ENCODE results near the gene MUC5AC.
"Not testable (repeated sequence)": the region's sequence is repeated elsewhere in the genome, so short reads cannot be mapped to it uniquely, and the experiment has no call there.

Gene MUC5AC

GRCh38 chr11:1241706-1242105, 84.0 kb downstream of the MUC5AC start:
- no peak for TF ChIP-seq CTCF (IDR thresholded peaks at IDR 0.05)
- TF ChIP-seq ZFX (IDR thresholded peaks at IDR 0.05; ENCODE audit: borderline replicate concordance), result no peak

GRCh38 chr11:1242289-1242688, 84.5 kb downstream of the MUC5AC start:
- H3K27ac ChIP-seq, result no peak overlapping the region
- TF ChIP-seq CTCF (IDR thresholded peaks at IDR 0.05) (no peak), ZFX (IDR thresholded peaks at IDR 0.05; ENCODE audit: borderline replicate concordance) (no peak)

More at GRCh38 chr11:1241706-1242105, 84.0 kb downstream of the MUC5AC start:
- H3K27ac ChIP-seq, result no peak overlapping the region

GRCh38 chr11:1242751-1243150, 85.0 kb downstream of the MUC5AC start:
- H3K27ac ChIP-seq, result not testable (repeated sequence)

- H3K27ac ChIP-seq, result not testable (repeated sequence)
These were observed 85.8 kb downstream of the MUC5AC start for GRCh38 chr11:1243521-1243920.

- not testable (repeated sequence) for H3K27ac ChIP-seq
These were observed 86.8 kb downstream of the MUC5AC start for GRCh38 chr11:1244557-1244956.

- H3K27ac ChIP-seq, result not testable (repeated sequence)
These were observed 88.0 kb downstream of the MUC5AC start for GRCh38 chr11:1245717-1246116.

- not testable (repeated sequence) for H3K27ac ChIP-seq
These were observed 88.5 kb downstream of the MUC5AC start for GRCh38 chr11:1246301-1246700.

- H3K27ac ChIP-seq, result not testable (repeated sequence)
These were observed 89.3 kb downstream of the MUC5AC start for GRCh38 chr11:1247026-1247425.

- H3K27ac ChIP-seq, result not testable (repeated sequence)
These were observed 91.2 kb downstream of the MUC5AC start for GRCh38 chr11:1248951-1249350.

GRCh38 chr11:1250411-1250810, 92.7 kb downstream of the MUC5AC start:
- H3K27ac ChIP-seq, result not testable (repeated sequence)
